Mesenteric fat pad (tissue), 1 donor: ENCODE results near the gene ZNF746. TPM values are rescaled to one million over a fixed set of nuclear protein-coding genes. Genes with fewer than 3 reads are reported as not detected.
"Not testable (repeated sequence)": the region's sequence is repeated elsewhere in the genome, so short reads cannot be mapped to it uniquely, and the experiment has no call there.

ENCODE experiments used
- DNase-seq: peaks from one replicate; pipeline ENCODE4 v3.0.0-alpha.2; 2020; ENCODE audit warnings: low spot score
- long read RNA-seq: library from polyadenylated mRNA; unstranded; transcript quantifications from one replicate; pipeline ENCODE4 v2.0.0, GENCODE V29; 2020
- total RNA-seq: library from RNA; stranded (reverse); fragmentation: NEBNext Ultra II Directional; extraction: Animal tissue kit (Norgen Biotek cat#: 25700); gene quantifications from one replicate; pipeline ENCODE4 v1.2.1, GENCODE V29; 2021
- donor health status: DM: yes; HTN: yes; CAD: no.

The ZNF746 gene
- 19.9 TPM for total RNA-seq
- long read RNA-seq, partial matches to known transcripts: 0 of 12 reads
- long read RNA-seq, other reads (novel, unspliced or antisense): 12 of 12 reads

- DNase-seq: peak; percentile 93
These were observed at the start of gene ZNF746 for GRCh38 chr7:149497467-149498261. Gene ZNF746, minus strand, starts transcription at chr7:149497809. Its CDS starts 273 bp downstream, at chr7:149497536.

DNA sequence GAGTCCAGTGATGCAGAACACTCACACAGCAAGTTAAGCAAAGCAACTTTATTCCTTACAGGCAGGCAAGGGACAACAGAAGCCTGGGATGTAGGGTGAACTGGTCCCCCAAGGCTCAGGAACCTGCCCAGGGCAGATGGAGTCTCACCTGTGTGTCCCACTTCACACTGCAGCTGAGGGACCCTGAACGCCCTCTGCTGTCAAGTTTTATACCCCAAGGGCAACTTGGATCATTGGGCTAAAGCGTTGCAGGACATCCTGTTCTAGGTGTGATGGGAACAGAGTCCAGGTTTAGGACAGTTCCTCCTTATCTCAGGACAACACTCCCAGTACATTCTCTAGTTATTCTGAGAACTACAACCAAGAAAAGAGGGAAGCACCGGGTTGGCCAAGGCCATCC lies 49.5 kb upstream of the ZNF746 start:
- DNase-seq: no peak

DNA sequence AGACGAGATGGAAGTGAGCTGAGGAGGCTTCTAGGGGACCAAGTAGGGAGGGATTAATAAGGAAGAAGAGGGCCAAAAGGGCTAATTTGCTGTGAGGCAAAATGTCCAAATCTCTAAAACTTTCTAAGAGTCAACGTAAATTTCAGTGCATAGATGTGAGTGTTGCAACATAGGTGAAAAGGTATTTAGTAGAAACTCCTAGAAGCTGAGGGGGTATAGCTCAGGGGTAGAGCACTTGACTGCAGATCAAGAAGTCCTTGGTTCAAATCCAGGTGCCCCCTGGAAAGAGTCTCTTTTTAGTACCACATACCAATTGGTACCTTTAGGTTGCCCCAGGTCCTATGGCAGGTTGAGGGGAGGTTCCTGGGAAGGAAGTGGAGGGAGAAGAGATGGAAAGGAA lies 48.7 kb upstream of the ZNF746 start:
- no peak for DNase-seq

DNA sequence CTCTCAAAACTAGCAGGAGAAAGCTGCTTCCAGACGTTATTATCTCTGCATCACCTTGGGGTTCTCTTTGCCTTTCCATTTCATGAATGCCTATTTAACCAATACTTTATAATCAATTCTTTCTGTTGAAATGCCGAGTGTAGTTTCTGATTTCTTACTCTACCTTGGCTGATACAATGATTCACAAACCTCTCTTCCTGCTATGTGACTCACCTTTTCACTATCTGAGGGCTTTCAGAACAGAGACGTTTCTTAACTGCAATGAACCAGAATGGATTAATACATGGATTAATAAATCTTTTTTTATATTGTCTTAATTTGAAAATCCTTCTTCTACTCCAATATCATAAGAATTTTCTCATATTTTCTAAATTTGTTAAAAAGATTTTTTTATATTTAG lies 46.4 kb upstream of the ZNF746 start:
- no peak for DNase-seq

- no peak for DNase-seq
These were observed 35.0 kb upstream of the ZNF746 start for GRCh38 chr7:149532654-149533053.

DNA sequence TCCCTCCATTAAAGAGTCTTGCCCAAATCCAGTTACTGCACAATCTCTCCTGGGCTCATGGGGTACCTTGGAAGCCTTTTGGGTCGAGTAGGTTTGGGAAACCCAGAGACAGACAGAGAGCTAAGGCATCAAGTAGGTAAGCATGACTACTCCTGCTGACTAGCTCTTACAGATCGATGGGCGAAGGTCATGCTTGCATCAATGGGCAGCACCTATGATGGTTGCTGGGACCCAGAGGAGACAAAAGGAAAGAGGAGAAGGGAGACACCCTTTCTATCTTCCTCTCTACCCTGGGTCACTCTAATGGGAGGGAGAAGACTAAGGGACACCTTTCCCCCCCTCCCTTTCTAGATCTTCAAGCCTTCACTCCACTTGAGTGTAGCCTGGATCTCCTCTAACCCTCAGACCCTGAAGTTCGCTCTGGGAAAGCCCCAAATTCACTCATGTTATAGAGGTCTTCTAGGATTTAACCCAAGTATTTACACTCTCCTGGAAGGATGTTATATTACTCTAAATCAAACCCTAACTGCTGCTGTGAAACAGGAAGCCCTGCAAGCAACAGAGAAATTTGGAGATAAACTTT lies 31.6 kb upstream of the ZNF746 start:
- DNase-seq: no peak

DNA sequence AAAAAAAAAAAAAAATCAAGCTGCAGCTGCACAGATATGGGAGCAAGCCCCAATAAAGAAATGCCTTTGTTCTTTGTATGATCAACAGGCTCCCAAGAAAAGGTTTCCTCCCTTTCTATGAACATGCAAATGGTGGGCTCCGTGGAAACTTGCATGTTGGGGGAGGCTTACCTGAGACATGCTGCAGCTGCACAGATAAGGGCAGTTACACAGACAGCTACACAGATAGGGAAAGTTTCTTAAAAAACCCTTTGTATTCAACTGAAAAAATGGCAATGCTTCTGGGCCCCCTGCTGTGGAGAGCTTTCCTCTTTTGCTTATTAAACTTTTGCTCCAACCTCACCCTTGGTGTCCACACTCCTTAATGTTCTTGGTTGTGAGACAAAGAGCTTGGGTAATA lies 29.8 kb upstream of the ZNF746 start:
- DNase-seq: no peak

DNA sequence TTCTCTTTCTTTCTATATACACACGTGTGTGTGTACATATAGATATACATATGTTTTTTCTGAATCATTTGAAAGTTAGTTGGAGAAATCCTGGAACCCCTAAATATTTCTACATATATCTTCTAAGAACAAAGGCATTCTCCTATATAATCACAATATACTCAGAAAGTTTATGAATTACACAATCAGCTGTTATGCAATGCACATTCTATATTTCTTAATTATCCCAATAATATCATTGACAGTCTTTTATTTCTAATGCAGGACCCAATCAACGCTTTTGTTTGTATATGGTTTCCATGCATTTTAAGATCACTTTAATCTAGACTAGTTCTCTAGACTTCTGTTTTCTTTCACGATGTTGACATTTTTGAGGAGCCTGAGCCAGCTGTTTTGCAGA lies 27.7 kb upstream of the ZNF746 start:
- no peak for DNase-seq

DNA sequence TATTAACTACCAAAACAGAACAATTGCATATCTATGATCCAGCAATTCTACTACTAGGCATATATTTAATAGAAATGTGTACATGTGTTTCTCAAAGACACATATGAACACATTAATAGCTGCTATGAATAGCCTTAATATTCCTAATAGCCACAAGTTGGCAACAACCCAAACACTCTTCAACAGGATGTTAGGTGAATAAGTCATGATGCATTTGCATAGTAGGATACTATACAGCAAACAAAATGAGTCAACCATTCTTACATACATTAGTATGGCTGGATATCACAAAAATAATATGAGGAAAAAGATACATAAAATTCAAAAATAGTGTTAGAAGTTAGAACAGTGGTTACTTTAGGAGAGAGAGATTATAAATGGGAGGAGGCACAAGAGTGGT lies 26.8 kb upstream of the ZNF746 start:
- DNase-seq: no peak

- DNase-seq: no peak
These were observed 12.6 kb upstream of the ZNF746 start for GRCh38 chr7:149510248-149510647.

DNA sequence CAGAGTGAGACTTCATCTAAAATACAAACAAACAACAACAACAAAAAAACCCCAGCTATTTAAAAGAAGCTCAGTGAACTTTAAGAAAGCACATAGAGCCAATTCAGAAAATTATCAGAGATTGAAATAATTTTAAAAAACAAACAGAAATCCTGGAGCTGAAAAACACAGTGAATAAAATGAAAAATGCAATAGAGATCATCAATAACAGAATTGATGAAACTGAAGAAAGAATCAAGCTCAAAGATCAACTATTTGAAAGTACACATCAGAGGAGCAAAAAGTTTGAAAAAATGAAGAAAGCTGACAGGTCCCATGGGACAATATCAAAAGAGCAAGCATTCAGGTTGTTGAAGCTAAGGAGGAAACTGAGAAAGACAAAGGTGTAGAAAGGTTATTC lies 12.2 kb upstream of the ZNF746 start:
- DNase-seq: no peak

GRCh38 chr7:149505551-149505950 lies 7.9 kb upstream of the ZNF746 start:
- no peak for DNase-seq

GRCh38 chr7:149501651-149502050 lies 4.0 kb upstream of the ZNF746 start:
- no peak for DNase-seq

- no peak for DNase-seq
These were observed 3.3 kb upstream of the ZNF746 start for GRCh38 chr7:149500910-149501309.

GRCh38 chr7:149500201-149500600 lies 2.6 kb upstream of the ZNF746 start:
- no peak for DNase-seq

GRCh38 chr7:149498811-149499210 lies 1.2 kb upstream of the ZNF746 start:
- DNase-seq: no peak

- peak; percentile 90 for DNase-seq
These were observed 792 bp downstream of the ZNF746 start for GRCh38 chr7:149496642-149497391.

GRCh38 chr7:149495785-149496641 lies 1.6 kb downstream of the ZNF746 start:
- DNase-seq: no peak

GRCh38 chr7:149494738-149495368 lies 2.8 kb downstream of the ZNF746 start:
- no peak for DNase-seq

GRCh38 chr7:149493975-149494374 lies 3.6 kb downstream of the ZNF746 start:
- DNase-seq: not testable (repeated sequence)

DNA sequence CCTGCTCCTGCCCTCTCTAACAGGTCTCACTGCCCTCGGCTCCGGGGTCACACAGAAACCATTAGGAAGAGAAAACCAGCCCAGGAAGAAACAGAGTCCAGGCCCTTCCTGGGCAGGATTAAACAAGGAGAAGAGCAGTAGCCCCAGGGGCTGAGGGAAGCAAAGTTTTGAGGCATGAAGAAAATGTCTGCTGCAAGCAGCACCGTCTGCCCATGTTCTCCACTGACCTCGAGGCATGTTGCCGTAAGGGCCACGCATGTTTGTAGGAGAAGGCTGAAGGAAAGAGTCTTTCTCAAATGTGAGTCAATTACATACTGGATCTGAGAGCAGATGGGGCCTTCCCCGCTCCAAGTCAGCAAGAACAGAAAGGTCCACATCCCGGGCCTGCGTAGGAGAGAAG lies 4.2 kb downstream of the ZNF746 start:
- no peak for DNase-seq
